Hepatocyte (in vitro differentiated cells): ENCODE results near the gene BSN. TPM values are rescaled to one million over a fixed set of nuclear protein-coding genes. Genes with fewer than 3 reads are reported as not detected.
"Not testable (repeated sequence)": the region's sequence is repeated elsewhere in the genome, so short reads cannot be mapped to it uniquely, and the experiment has no call there.

ENCODE experiments used
- DNase-seq: peaks from one replicate; pipeline ENCODE4 v3.0.0-alpha.2; 2016; ENCODE audit warnings: low spot score
- H2AFZ ChIP-seq: fragments of 200-600 bp; sonication (generic); 2 replicates; pipeline ENCODE4 v1.6.0; 2016; ENCODE audit warnings: antibody characterized with exemption, mild to moderate bottlenecking
- H3K27ac ChIP-seq: fragments of 200-600 bp; sonication (generic); 2 replicates; pipeline ENCODE4 v1.5.1; 2016; ENCODE audit warnings: mild to moderate bottlenecking
- H3K27me3 ChIP-seq: fragments of 200-600 bp; sonication (generic); 2 replicates; pipeline ENCODE4 v1.6.1; 2016
- H3K36me3 ChIP-seq: fragments of 200-600 bp; sonication (generic); replicated peaks from 2 replicates; pipeline ENCODE4 v1.5.1; 2016; ENCODE audit warnings: low read depth; ENCODE audit not compliant: insufficient read depth
- H3K4me1 ChIP-seq: fragments of 200-600 bp; sonication (generic); 2 replicates; pipeline ENCODE4 v1.5.1; 2016; ENCODE audit warnings: mild to moderate bottlenecking, moderate library complexity; ENCODE audit not compliant: insufficient read depth
- H3K4me2 ChIP-seq: fragments of 200-600 bp; sonication (generic); 2 replicates; pipeline ENCODE4 v1.6.0; 2016
- H3K4me3 ChIP-seq: fragments of 200-600 bp; sonication (generic); 2 replicates; pipeline ENCODE4 v1.5.1; 2016; ENCODE audit warnings: mild to moderate bottlenecking
- H3K79me2 ChIP-seq: fragments of 200-600 bp; sonication (generic); 2 replicates; pipeline ENCODE4 v1.6.0; 2017; ENCODE audit warnings: mild to moderate bottlenecking
- H3K9me2 ChIP-seq: fragments of 200-600 bp; sonication (generic); replicated peaks from 2 replicates; pipeline ENCODE4 v1.6.0; 2017; ENCODE audit warnings: mild to moderate bottlenecking; ENCODE audit not compliant: insufficient read depth
- H3K9me3 ChIP-seq: fragments of 200-600 bp; sonication (generic); 2 replicates; pipeline ENCODE4 v1.5.1; 2016; ENCODE audit warnings: low read depth, mild to moderate bottlenecking
- H4K20me1 ChIP-seq: fragments of 200-600 bp; sonication (generic); 2 replicates; pipeline ENCODE4 v1.6.0; 2016; ENCODE audit warnings: mild to moderate bottlenecking; ENCODE audit not compliant: insufficient read depth, poor library complexity, severe bottlenecking
- CTCF ChIP-seq: fragments of 200-600 bp; sonication (generic); IDR thresholded peaks from 2 replicates; pipeline ENCODE4 v1.5.1; 2016; ENCODE audit warnings: antibody characterized with exemption, mild to moderate bottlenecking; ENCODE audit not compliant: poor library complexity
- EZH2 ChIP-seq: fragments of 200-600 bp; sonication (generic); IDR thresholded peaks from 2 replicates; pipeline ENCODE4 v1.6.1; 2016; ENCODE audit warnings: antibody characterized with exemption, mild to moderate bottlenecking, borderline replicate concordance
- EZH2phosphoT487 ChIP-seq: fragments of 200-600 bp; sonication (generic); IDR thresholded peaks from one replicate; pipeline ENCODE4 v1.6.1; 2018; ENCODE audit warnings: antibody characterized with exemption, mild to moderate bottlenecking, low read depth, moderate library complexity; ENCODE audit not compliant: unreplicated experiment, severe bottlenecking
- WGBS: methylation state at CpG from one replicate; pipeline ENCODE4 v1.1.6; 2016; ENCODE audit warnings: low lambda C conversion rate; ENCODE audit errors: missing lambda C conversion rate; 5-methylcytosine and 5-hydroxymethylcytosine counted together
- polyA plus RNA-seq: library from polyadenylated mRNA; unstranded; fragments of >200 nt; fragmentation: Nextera tagmentation; extraction: Ambion mirVana; gene quantifications from 2 replicates; pipeline ENCODE4 v1.2.1, GENCODE V29; 2016
- total RNA-seq: library from RNA; depleted of rRNA; stranded (reverse); fragments of >200 nt; gene quantifications from 2 replicates; pipeline ENCODE4 v1.2.3, GENCODE V29; 2014

Gene BSN
- total and polyA plus RNA-seq, 2 experiments from 2014 or later = 0.37 to 0.44 TPM

GRCh38 chr3:49681232-49681522 is 126.9 kb downstream of the BSN start:
- no peak for TF ChIP-seq CTCF
- no peak for TF ChIP-seq EZH2phosphoT487
- no peak for TF ChIP-seq EZH2
- no peak overlapping the region for H3K4me2 ChIP-seq
- H3K4me3 ChIP-seq = no peak overlapping the region
- no peak overlapping the region for H3K27ac ChIP-seq
- no peak for DNase-seq
- H2AFZ ChIP-seq = no peak overlapping the region
- no peaks in the 10 kb centered on the region for H3K79me2 ChIP-seq
- H3K4me1 ChIP-seq = no peaks in the 10 kb centered on the region
- no peaks in the 10 kb centered on the region for H3K27me3 ChIP-seq
- no peaks in the 10 kb centered on the region for H3K9me3 ChIP-seq
- no peaks in the 10 kb centered on the region for H3K9me2 ChIP-seq
- H4K20me1 ChIP-seq = no peaks in the 10 kb centered on the region
- no peaks in the 10 kb centered on the region for H3K36me3 ChIP-seq
- WGBS = 96% methylated on average over 2 of the region's 2 CpGs

GRCh38 chr3:49681543-49681942 is 127.3 kb downstream of the BSN start:
- no peaks in the 10 kb centered on the region for H3K9me2 ChIP-seq
- no peaks in the 10 kb centered on the region for H4K20me1 ChIP-seq
- no peak overlapping the region for H2AFZ ChIP-seq
- TF ChIP-seq CTCF (no peak), EZH2 (no peak), EZH2phosphoT487 (no peak)
- H3K36me3 ChIP-seq = no peaks in the 10 kb centered on the region
- H3K27ac ChIP-seq = no peak overlapping the region
- no peaks in the 10 kb centered on the region for H3K79me2 ChIP-seq
- H3K4me3 ChIP-seq = no peak overlapping the region
- WGBS = 86% methylated on average over 4 of the region's 4 CpGs
- H3K4me2 ChIP-seq = no peak overlapping the region
- H3K27me3 ChIP-seq = no peaks in the 10 kb centered on the region
- DNase-seq = no peak
- no peaks in the 10 kb centered on the region for H3K9me3 ChIP-seq
- H3K4me1 ChIP-seq = no peaks in the 10 kb centered on the region

- H2AFZ ChIP-seq = no peak overlapping the region
- WGBS = 96% methylated on average over 6 of the region's 6 CpGs
- no peaks in the 10 kb centered on the region for H3K27me3 ChIP-seq
- no peak for TF ChIP-seq EZH2phosphoT487
- TF ChIP-seq CTCF = no peak
- H3K4me2 ChIP-seq = no peak overlapping the region
- H3K9me3 ChIP-seq = no peaks in the 10 kb centered on the region
- no peaks in the 10 kb centered on the region for H4K20me1 ChIP-seq
- H3K4me1 ChIP-seq = no peaks in the 10 kb centered on the region
- no peaks in the 10 kb centered on the region for H3K9me2 ChIP-seq
- H3K79me2 ChIP-seq = no peaks in the 10 kb centered on the region
- DNase-seq = no peak
- no peak overlapping the region for H3K4me3 ChIP-seq
- H3K36me3 ChIP-seq = no peaks in the 10 kb centered on the region
- H3K27ac ChIP-seq = no peak overlapping the region
These were observed 128.9 kb downstream of the BSN start for GRCh38 chr3:49683162-49683561.

GRCh38 chr3:49684453-49684852 is 130.2 kb downstream of the BSN start:
- not testable (repeated sequence) for H3K4me1 ChIP-seq, DNase-seq, H3K36me3 ChIP-seq, H4K20me1 ChIP-seq, H3K9me2 ChIP-seq, H3K9me3 ChIP-seq, H3K27me3 ChIP-seq, H3K79me2 ChIP-seq, H3K27ac ChIP-seq, H2AFZ ChIP-seq, H3K4me2 ChIP-seq, H3K4me3 ChIP-seq
- WGBS = 95% methylated on average over 2 of the region's 2 CpGs

- not testable (repeated sequence) for H3K27me3 ChIP-seq, DNase-seq, H3K9me2 ChIP-seq, H2AFZ ChIP-seq, H4K20me1 ChIP-seq, H3K4me2 ChIP-seq, H3K36me3 ChIP-seq, H3K27ac ChIP-seq, H3K9me3 ChIP-seq, H3K4me3 ChIP-seq, H3K79me2 ChIP-seq, H3K4me1 ChIP-seq
- WGBS = 95% methylated on average over 8 of the region's 10 CpGs
These were observed 130.8 kb downstream of the BSN start for GRCh38 chr3:49685103-49685502.

- Histone ChIP-seq H3K79me2 (peaks cover 17% of the 10 kb centered on the region), H3K4me2 (peak overlapping the region; percentile 75)
- not testable (repeated sequence) for H3K27me3 ChIP-seq, H3K27ac ChIP-seq, H3K9me2 ChIP-seq, H3K36me3 ChIP-seq, DNase-seq, H3K9me3 ChIP-seq, H3K4me3 ChIP-seq, H2AFZ ChIP-seq, H3K4me1 ChIP-seq, H4K20me1 ChIP-seq
- 38% methylated on average over 30 of the region's 36 CpGs for whole genome bisulfite sequencing
These were observed 131.6 kb downstream of the BSN start for GRCh38 chr3:49685846-49686245.

- H3K4me1 ChIP-seq, H3K9me2 ChIP-seq, H3K27me3 ChIP-seq, H3K36me3 ChIP-seq, H3K9me3 ChIP-seq, H4K20me1 ChIP-seq: not testable (repeated sequence)
- H3K4me2 ChIP-seq = peak overlapping the region; percentile 75
- H2AFZ ChIP-seq = peak overlapping the region; percentile 16
- WGBS = under 1% methylated on average over 22 of the region's 29 CpGs
- H3K79me2 ChIP-seq = peaks cover 21% of the 10 kb centered on the region
- peak; percentile 77 for DNase-seq
- H3K4me3 ChIP-seq = peak overlapping the region; percentile 6
- H3K27ac ChIP-seq = peak overlapping the region; percentile 70
These were observed 132.1 kb downstream of the BSN start for GRCh38 chr3:49686346-49686745.
